ENCODE results near the gene ANGEL2.

The ANGEL2 gene

DNA sequence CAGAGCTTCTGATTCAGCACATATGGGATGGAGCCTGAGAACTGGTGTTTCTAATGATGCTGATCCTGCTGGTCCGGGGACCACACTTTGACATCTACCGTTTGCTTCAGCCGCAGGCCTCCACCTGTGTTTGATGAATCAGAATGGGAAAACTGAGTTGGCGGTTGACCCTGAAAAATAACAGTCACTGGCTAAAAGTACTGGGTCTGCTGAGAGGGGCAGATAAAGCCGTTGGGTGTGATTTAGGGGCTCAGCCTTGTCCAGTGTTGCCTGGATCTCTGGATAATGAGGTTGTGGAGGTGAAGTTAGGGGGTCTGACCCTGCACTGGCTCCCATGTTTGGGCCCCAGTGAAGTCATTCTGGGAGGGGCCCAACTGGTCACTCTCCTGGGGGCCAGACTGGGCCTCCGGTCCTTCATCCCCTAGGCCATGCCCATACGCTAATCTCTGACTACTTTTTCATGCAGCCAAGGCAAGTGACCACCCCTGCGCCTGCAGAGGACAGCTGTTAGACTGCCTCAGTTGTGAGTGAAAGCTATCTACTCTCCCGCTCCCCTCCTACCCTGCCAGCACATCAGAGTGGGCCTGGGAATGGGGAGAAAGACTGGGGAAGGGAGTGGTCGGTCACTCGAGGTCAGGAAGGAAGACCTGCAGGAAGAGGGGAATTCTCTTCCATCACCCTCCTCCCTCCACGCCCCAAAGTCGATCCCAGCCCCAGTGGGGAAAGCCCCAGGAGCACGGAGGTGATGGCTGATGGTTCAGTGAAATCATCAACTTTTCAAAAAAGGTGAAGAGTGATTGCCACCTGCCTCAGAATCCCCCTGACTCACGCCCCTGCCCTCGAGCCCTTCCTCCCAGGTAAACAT, 37.7 kb downstream of the ANGEL2 start:
- Histone ChIP-seq H3K36me3 (ENCODE audit: insufficient read depth, low read length) (peaks cover 35% of the 10 kb centered on the region; the same call in 1 of the 2 replicates), H3K4me1 (ENCODE audit: insufficient read depth, low read length, poor library complexity, severe bottlenecking) (no peaks in the 10 kb centered on the region), H3K27me3 (ENCODE audit: insufficient read depth, low read length, poor library complexity, severe bottlenecking) (no peaks in the 10 kb centered on the region), H3K4me3 (ENCODE audit: low read length, poor library complexity, severe bottlenecking) (no peak overlapping the region), H3F3A (ENCODE audit: low read depth) (no peaks in the 10 kb centered on the region), H3K9me2 (replicated peaks; ENCODE audit: low read depth, low read length) (no peaks in the 10 kb centered on the region), H3K4me2 (ENCODE audit: low read depth, low read length, poor library complexity, severe bottlenecking) (no peak overlapping the region), H2AFZ (ENCODE audit: low read length) (no peak overlapping the region), H3K79me2 (ENCODE audit: insufficient read depth, low read length) (no peaks in the 10 kb centered on the region), H3K9me3 (ENCODE audit: insufficient read depth, low read depth, low read length) (no peaks in the 10 kb centered on the region), H4K20me1 (ENCODE audit: insufficient read depth, low read length, poor library complexity, severe bottlenecking) (no peaks in the 10 kb centered on the region), H3K9ac (ENCODE audit: low read depth, low read length, poor library complexity, severe bottlenecking) (no peak overlapping the region)
- TF ChIP-seq, protein P1, sequence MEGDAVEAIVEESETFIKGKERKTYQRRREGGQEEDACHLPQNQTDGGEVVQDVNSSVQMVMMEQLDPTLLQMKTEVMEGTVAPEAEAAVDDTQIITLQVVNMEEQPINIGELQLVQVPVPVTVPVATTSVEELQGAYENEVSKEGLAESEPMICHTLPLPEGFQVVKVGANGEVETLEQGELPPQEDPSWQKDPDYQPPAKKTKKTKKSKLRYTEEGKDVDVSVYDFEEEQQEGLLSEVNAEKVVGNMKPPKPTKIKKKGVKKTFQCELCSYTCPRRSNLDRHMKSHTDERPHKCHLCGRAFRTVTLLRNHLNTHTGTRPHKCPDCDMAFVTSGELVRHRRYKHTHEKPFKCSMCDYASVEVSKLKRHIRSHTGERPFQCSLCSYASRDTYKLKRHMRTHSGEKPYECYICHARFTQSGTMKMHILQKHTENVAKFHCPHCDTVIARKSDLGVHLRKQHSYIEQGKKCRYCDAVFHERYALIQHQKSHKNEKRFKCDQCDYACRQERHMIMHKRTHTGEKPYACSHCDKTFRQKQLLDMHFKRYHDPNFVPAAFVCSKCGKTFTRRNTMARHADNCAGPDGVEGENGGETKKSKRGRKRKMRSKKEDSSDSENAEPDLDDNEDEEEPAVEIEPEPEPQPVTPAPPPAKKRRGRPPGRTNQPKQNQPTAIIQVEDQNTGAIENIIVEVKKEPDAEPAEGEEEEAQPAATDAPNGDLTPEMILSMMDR (conservative IDR thresholded peaks at IDR 0.05; ENCODE audit: low read length) = no peak
- TF ChIP-seq EZH2phosphoT487 (IDR thresholded peaks at IDR 0.05; ENCODE audit: borderline replicate concordance) = no peak

DNA sequence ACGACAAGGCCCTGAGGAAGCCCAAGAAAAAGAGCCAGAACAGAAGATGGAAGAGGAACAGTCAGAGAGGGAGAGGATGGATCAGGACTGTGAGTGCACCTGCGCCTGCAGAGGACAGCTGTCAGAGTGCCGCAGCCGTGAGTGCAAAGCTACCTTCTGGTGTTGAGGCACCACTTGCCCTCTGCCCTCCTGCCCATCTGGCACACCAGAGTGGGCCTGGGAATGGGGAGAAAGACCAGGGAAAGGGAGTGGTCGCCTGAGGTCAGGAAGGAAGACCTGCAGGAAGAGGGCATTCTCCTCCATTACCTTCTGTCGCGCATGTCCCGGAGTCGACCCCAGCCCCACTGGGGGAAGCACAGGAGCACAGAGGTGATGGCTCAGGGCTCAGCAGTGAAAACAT, 39.1 kb downstream of the ANGEL2 start:
- no peaks in the 10 kb centered on the region for H3K9me3 ChIP-seq (ENCODE audit: insufficient read depth, low read depth, low read length)
- no peaks in the 10 kb centered on the region for H4K20me1 ChIP-seq (ENCODE audit: insufficient read depth, low read length, poor library complexity, severe bottlenecking)
- H3K4me1 ChIP-seq (ENCODE audit: insufficient read depth, low read length, poor library complexity, severe bottlenecking) = no peaks in the 10 kb centered on the region
- no peaks in the 10 kb centered on the region for H3F3A ChIP-seq (ENCODE audit: low read depth)
- no peaks in the 10 kb centered on the region for H3K27me3 ChIP-seq (ENCODE audit: insufficient read depth, low read length, poor library complexity, severe bottlenecking)
- H3K4me3 ChIP-seq (ENCODE audit: low read length, poor library complexity, severe bottlenecking) = no peak overlapping the region
- no peaks in the 10 kb centered on the region for H3K79me2 ChIP-seq (ENCODE audit: insufficient read depth, low read length)
- no peak overlapping the region for H3K4me2 ChIP-seq (ENCODE audit: low read depth, low read length, poor library complexity, severe bottlenecking)
- H3K9ac ChIP-seq (ENCODE audit: low read depth, low read length, poor library complexity, severe bottlenecking) = no peak overlapping the region
- H3K36me3 ChIP-seq (ENCODE audit: insufficient read depth, low read length) = peaks cover 38% of the 10 kb centered on the region; the same call in 1 of the 2 replicates
- TF ChIP-seq EZH2phosphoT487 (IDR thresholded peaks at IDR 0.05; ENCODE audit: borderline replicate concordance) = no peak
- TF ChIP-seq, protein P1 (conservative IDR thresholded peaks at IDR 0.05; ENCODE audit: low read length) = no peak
- H3K9me2 ChIP-seq (replicated peaks; ENCODE audit: low read depth, low read length) = no peaks in the 10 kb centered on the region
- H2AFZ ChIP-seq (ENCODE audit: low read length) = no peak overlapping the region

DNA sequence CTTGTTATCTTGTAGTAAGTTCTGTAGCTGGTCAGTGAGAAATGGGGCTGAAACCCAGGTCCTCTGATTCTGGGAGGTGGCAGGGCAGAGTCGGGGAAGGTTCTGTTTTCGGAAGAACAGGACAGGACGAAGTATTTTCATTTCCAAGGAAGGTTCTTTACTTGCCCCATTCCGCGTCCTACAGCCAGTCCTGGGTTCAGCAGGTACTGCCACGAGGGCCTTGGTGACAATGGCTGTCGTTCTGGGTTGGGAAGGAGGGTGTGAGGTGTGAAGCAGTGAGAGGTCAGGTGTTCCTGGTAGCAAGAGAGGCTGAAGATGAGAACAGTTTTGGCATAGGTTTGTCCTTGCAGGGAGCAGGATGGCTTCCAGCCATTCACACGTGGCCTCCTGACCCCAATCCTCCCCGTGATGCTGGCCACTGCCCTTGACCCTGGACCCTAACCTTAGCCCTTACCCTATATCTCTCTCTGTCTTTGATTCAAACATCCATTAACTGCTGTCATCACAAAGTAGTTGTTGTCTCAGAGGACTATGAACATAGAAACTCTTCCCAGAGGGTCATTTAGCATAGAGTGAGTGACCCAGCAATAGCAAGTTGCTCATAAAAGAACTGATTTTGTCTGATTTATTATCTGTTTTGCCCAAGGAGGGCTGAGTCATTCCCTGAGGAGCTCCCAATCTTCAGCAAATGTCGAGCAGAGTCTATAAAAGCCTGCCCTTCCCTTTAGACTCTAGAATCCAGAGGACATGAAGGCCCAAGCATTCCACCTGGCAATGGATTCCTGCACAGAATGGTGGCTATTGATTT, 40.4 kb downstream of the ANGEL2 start:
- no peaks in the 10 kb centered on the region for H3K27me3 ChIP-seq (ENCODE audit: insufficient read depth, low read length, poor library complexity, severe bottlenecking)
- no peak overlapping the region for H3K4me3 ChIP-seq (ENCODE audit: low read length, poor library complexity, severe bottlenecking)
- H3K36me3 ChIP-seq (ENCODE audit: insufficient read depth, low read length) = peaks cover 38% of the 10 kb centered on the region; the same call in 1 of the 2 replicates
- no peaks in the 10 kb centered on the region for H4K20me1 ChIP-seq (ENCODE audit: insufficient read depth, low read length, poor library complexity, severe bottlenecking)
- H3F3A ChIP-seq (ENCODE audit: low read depth) = no peaks in the 10 kb centered on the region
- no peaks in the 10 kb centered on the region for H3K79me2 ChIP-seq (ENCODE audit: insufficient read depth, low read length)
- TF ChIP-seq, protein P1 (conservative IDR thresholded peaks at IDR 0.05; ENCODE audit: low read length) = no peak
- TF ChIP-seq EZH2phosphoT487 (IDR thresholded peaks at IDR 0.05; ENCODE audit: borderline replicate concordance) = no peak
- H3K9me2 ChIP-seq (replicated peaks; ENCODE audit: low read depth, low read length) = no peaks in the 10 kb centered on the region
- no peaks in the 10 kb centered on the region for H3K9me3 ChIP-seq (ENCODE audit: insufficient read depth, low read depth, low read length)
- H3K4me1 ChIP-seq (ENCODE audit: insufficient read depth, low read length, poor library complexity, severe bottlenecking) = no peaks in the 10 kb centered on the region
- H3K4me2 ChIP-seq (ENCODE audit: low read depth, low read length, poor library complexity, severe bottlenecking) = no peak overlapping the region
- no peak overlapping the region for H2AFZ ChIP-seq (ENCODE audit: low read length)
- no peak overlapping the region for H3K9ac ChIP-seq (ENCODE audit: low read depth, low read length, poor library complexity, severe bottlenecking)
